IPS DF 19.7 (cell line): Measurements from ENCODE around the gene KIF14.
"Not testable (repeated sequence)": the region's sequence is repeated elsewhere in the genome, so short reads cannot be mapped to it uniquely, and the experiment has no call there.

Experiments
- DNase-seq: peaks from one replicate; pipeline ENCODE4 v3.0.0-alpha.2; 2013; ENCODE audit warnings: low read depth, low spot score

Gene KIF14

GRCh38 chr1:200540281-200540680, 80.3 kb downstream of the KIF14 start:
- no peak for DNase-seq

- DNase-seq = no peak
Measured at GRCh38 chr1:200538179-200538578, 82.4 kb downstream of the KIF14 start.

GRCh38 chr1:200535605-200536004, 84.9 kb downstream of the KIF14 start:
- no peak for DNase-seq

- DNase-seq = no peak
Measured at GRCh38 chr1:200530623-200531261, 89.8 kb downstream of the KIF14 start.

- no peak for DNase-seq
Measured at GRCh38 chr1:200528858-200529606, 91.5 kb downstream of the KIF14 start.

GRCh38 chr1:200527670-200528069, 92.9 kb downstream of the KIF14 start:
- no peak for DNase-seq

- no peak for DNase-seq
Measured at GRCh38 chr1:200526709-200527612, 93.6 kb downstream of the KIF14 start.

- no peak for DNase-seq
Measured at GRCh38 chr1:200525090-200525987, 95.2 kb downstream of the KIF14 start.

GRCh38 chr1:200524551-200524950, 96.0 kb downstream of the KIF14 start:
- DNase-seq = not testable (repeated sequence)

GRCh38 chr1:200524092-200524491, 96.5 kb downstream of the KIF14 start:
- no peak for DNase-seq

GRCh38 chr1:200520735-200521134, 99.8 kb downstream of the KIF14 start:
- no peak for DNase-seq

GRCh38 chr1:200518524-200518923, 102.0 kb downstream of the KIF14 start:
- no peak for DNase-seq

- no peak for DNase-seq
Measured at GRCh38 chr1:200512191-200512590, 108.4 kb downstream of the KIF14 start.

GRCh38 chr1:200510228-200510623, 110.3 kb downstream of the KIF14 start:
- no peak for DNase-seq

GRCh38 chr1:200506471-200506870, 114.1 kb downstream of the KIF14 start:
- DNase-seq = no peak

- no peak for DNase-seq
Measured at GRCh38 chr1:200505257-200505656, 115.3 kb downstream of the KIF14 start.
